HG02884 (cell line): ENCODE measurements around the gene UNC50.
"Not testable (repeated sequence)": the region's sequence is repeated elsewhere in the genome, so short reads cannot be mapped to it uniquely, and the experiment has no call there.

Experiments used
- ATAC-seq: cut with Tn5 transposase; IDR thresholded peaks from one replicate; pipeline ENCODE4 v1.9.1; 2021; ENCODE audit warnings: mild to moderate bottlenecking, moderate library complexity; ENCODE audit not compliant: unreplicated experiment

UNC50 gene

DNA sequence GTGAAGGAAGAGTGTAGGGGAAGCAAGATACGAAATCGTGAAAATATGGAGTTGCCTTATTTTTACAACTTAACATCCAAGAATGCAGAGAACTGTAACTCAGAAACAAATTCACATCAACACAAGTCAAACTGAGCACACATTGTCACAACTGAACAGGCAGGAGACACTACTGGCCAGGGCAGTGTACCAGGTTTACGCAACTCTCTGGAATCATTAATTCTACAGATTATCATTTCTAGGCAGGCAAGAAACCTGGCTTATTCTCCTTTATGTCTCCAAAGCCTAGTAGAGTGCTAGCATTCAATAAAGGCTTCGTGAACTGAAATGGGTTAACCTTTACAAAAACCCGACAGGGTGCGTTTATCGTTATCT is 661 bp upstream of the UNC50 start:
- no peak for ATAC-seq

DNA sequence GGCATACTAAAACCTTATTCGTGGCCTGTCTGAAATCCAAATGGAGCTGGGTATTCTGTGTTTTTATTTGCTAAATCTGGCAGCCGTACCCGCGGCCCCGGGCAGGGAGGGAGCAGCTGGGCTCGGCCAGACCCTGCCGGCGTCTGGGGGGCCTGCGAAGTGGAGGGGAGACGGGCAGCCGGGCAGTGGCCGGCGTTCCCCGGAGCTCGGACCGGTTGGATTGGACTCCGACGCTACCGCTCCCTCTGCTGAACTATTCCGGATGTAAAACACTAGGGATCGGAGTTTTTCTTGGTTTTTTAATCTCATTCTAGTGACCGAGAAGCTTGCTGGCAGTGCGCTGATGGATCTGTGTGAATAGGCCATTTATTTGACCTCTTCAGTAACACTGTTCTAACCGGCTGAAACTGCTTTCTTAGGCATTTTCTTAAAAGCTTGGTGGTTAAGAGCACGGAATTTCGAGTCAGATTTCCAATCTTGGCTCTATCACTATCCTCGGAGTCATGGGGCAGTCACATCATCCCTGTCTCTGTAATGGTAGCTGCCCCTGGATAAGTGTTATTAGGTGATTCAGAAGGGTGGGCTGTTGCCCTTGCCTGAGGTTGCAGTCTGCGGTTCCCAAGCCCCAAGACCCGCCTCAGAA is 694 bp downstream of the UNC50 start:
- no peak for ATAC-seq

DNA sequence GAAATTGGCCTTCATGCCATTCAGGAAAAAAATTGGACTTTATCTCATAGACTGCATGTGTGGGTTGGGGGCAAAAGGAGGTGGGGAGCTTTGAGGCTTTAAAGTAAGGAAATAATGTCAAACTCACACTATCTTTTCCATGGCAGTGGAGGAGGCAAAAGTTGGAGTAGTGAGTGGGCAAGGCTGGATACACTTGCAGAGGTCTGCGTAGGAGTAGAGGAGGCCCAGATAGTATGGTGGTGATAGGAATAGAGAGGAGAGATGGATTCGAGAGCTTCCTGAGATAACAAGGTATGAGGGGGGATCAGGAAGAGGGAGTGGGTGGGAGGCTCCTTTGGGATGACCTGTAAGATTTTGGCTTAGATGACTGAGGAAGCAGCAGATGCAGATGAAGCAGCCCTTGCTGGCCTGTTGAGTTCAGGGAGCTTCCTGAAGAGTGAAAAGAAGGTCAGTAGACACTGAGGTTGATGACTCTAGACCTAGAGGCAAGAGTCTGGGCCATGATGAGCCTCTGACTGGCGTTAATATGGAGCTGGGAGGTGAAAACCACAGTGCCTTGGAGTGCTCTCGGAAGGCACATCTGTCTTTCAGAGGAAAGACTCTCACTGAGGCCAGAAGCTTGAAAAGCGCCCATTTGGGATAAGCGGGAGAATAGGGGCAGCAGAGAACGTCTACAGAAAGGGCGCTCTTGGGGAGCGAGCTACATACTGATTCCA is 5.8 kb downstream of the UNC50 start:
- no peak for ATAC-seq

DNA sequence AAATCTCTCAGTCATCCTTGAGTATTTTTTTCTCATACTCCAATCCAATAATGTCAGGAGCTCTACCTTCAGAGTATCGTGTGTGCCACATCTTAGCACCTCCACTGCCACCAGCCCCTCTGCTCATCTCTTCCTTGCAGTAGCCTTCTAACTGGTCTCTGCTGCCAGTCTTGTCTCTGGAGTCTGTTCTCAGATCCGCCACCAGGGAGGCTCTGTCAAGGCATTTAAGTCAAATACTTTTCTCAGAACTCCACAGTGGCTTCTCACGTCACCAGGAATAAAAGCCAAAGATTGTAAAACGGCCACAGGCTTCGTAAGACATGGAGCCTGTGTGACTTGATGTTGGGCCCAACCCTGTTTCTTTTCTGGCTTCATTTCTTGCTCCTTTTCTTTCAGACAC is 7.1 kb downstream of the UNC50 start:
- no peak for ATAC-seq

DNA sequence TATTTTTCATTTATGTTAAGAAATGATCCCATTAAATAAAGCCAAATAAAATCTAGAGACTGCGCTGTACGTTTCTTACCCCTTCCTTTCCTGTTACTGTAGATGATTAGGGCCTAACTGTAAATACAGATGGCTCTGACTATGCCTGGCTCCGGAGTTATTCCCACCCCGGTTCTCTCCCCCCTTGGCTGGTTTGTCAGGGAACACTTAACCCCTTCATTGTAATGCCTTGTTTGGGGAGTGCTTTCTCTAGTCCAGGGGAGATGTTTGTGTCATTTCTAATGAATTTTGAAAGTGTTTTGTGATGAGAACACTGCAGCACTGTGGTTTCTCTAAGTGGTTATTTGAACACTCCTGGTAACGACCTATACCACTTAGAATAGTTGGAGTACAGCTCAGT is 8.8 kb downstream of the UNC50 start:
- ATAC-seq: no peak

DNA sequence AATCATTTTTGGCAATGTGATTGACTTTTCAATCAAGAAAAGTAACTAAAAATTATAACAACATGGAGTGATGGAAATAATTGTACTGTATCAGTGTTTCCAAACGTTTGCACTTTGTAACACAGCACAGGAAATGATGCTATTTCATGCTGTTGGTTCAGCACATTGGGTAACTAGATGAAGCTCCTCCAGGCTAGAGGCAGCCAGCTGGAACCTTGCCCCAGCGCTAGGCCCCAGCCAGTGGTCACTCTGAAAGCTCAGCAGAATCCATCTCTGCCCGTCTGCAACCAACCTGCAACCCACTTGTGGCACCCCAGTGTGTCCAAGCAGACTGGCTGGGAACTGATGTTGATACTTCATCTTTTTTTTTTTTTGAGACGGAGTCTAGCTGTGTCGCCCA is 15.3 kb downstream of the UNC50 start:
- no peak for ATAC-seq

DNA sequence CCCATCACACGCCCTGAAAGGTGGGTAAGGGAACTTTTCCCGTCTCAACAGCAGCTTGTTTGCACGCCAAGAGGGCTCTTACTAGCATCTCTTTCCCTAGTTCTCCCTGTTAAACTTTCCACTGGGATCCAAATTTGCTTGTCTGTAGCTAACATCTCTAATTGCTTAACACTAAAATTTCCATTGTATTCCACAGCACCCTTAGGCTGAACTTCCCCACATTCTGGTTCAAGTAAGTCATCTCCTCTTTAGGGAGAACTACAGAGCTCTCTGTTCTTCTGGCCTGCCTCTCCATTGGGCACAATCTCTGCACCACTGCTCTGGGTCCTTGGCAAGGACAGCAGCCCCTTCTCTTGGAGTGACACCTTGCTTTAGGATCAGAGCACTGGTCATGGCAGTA is 24.0 kb downstream of the UNC50 start:
- no peak for ATAC-seq

DNA sequence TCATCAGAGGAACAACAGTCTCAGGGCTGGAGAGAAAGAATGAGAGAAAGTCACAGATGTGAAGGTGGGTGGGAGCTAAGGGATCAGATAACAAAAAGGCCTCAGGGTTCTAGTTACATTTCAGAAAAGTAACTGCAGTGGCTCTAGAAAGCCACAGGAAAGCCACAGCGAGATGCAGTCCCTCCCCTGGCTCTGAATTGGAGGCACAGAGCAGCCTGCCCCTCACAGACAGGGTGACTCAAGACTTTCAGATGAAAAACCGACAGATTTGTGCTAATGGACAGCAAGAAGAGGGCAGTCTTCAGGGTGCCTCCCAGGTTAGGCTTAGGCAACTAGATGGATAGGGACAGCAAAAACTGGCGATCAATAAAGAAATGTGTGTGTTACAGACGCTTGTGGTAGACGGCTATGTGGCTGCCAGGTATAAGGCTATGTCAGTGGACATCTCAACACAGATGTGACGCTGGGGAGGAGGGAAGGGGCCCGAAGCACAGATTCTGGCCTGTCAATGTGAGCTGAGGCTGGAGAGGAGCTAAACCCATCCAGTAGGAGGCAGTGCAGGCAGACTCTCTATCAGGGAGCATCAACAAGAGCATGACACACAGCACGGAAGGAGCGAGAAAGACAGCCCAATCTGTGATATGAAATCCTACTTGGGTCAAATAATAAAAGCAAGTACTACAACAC is 26.2 kb downstream of the UNC50 start:
- ATAC-seq: no peak

DNA sequence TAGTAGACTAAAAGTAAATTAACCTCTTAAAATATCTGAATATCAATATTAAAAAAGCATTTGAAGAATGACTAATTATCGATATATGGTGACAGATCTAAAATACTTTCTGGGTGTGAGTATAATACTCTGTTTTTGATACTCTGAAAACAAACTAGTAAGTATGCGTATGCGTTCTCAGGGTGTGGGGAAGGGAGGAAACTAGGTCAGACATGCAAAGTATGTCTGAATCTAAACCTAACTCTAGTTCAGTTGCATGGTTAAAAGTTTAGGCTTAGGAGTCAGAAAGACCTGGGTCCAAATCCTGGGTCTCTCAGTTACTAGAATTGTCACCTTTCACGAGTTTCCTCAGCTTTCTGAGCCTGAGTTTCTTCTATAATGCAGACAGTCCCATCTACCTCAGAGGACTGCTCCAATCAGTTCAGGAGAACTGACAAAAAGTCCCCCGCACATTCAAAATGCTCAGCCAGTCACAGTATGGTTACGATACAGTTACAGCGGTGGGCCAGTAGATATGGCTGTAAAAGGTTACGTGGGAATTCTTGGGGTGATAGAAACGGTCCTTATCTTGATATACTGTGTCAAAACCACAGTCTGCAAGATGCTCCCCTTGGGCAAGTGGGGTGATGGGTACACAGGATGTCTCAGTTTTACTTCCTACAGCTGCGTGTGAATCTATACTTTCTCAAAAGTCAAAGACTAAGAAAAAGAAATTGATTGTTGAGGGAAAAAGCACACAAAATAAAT is 29.2 kb downstream of the UNC50 start:
- peak; percentile 59 for ATAC-seq

DNA sequence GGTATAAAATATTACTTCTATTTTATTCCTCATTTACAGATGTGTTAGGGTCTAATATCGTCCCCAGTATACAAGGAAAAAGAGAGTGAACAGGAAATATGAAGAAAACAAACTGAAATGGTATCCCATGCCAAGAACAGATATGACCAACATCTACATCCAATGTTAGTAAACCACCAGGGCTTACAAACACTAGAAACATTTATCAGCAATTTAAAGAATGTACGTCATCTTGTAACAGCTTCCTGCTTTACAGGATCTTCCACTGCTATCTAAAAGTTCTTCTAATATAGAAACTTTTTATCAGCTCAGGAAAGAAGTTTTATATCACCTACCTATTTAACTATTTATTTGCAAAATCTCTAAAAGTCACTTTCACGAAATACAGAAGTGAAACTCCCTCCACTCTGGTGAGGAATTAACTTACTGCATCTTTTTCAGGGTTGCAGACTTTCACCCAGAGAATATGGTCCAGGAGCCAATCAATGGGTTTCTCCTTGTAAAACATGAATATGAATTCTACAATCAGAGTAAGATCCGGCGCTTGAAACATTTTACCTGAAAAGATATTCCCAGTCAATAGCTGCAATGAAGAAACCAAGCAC is 35.2 kb downstream of the UNC50 start:
- no peak for ATAC-seq

DNA sequence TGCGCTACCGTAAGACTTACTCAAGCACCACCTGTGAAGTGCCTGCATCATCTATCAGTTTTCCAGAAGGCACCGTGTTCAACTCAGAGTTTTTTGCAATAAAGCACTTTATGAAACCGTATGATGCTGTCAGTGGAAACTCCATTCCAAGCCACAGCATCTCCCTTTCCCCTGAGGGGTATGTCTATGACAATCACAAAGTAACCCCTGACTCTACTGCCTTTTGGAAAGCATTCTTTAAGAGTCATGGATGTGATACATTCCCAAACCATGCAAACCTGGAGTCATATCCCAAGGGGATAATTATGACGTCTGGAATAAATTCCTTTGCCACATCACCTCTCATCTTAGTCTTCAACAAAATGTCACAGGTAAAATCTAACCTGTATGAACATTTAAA is 39.2 kb downstream of the UNC50 start:
- no peak for ATAC-seq

DNA sequence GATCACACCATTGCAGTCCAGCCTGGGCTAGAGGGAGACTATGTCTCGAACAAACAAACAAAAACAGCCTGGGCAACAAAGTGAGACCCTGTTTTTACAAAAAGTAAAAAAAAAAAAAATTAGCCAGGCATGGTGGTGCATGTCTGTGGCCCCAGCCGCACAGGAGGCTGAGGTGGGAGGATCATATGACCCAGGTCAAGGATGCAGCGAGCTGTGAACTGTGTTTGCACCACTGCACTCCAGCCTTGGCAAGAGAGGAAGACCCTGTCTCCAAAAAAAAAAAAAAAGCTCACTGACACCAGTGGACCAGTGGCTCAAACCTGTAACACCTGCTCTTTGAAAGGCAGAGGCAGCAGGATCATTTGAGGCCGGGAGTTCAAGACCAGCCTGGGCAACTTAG is 40.1 kb downstream of the UNC50 start:
- ATAC-seq: no peak

DNA sequence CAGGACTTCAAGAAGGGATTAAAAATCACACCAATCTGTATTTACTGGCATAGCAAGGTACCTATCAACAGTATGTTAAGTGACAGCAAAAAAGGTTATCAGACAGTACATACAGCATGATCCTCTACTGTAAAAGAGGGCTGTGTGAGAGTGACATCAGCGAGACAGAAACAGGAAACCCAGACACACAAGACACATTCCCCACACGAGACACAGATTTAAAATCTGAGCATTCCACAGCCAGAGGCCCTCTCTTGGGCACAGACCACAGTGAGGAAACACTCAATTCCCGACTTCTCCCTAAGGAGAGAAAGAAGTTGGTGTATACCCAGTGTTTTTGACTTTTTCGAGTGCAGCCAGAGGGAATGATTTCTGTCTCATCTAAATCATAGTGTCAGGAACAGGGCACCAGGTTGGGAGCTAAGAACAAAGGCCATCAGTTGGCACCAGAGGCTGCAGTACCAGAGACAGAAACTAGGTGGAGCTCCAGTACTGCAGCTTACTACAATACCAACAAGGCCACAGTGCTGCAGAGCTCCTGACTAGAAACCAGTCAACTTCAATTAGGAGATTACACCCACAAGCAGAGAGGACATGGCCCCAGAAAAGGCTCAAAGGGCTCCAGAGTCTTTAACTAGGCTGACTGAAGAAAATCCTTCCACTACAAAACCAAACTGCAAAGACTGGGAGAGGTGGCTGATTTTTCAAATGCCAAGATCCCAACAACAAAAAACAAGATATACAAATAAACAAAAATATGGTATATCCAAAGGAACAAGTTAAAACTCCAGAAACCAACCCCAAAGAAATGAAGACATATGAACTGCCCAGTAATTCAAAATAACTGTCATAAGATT is 41.0 kb downstream of the UNC50 start:
- no peak for ATAC-seq

DNA sequence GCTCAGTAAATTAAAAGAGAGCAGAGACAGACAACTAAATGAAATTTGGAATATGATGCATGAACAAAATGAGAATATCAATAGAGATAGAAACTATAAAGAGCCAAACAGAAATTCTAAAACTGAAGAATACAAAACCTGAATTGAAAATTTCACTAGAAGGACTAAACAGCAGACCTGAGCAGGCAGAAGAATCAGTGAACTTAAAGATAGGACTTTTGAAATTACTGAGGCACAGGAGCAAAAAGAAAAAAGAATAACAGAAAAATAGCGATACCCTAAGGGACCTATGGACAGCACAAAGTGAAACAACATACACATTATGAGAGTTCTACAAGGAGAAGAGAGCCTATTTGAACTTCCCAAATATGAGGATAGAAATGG is 41.6 kb downstream of the UNC50 start:
- ATAC-seq: no peak

DNA sequence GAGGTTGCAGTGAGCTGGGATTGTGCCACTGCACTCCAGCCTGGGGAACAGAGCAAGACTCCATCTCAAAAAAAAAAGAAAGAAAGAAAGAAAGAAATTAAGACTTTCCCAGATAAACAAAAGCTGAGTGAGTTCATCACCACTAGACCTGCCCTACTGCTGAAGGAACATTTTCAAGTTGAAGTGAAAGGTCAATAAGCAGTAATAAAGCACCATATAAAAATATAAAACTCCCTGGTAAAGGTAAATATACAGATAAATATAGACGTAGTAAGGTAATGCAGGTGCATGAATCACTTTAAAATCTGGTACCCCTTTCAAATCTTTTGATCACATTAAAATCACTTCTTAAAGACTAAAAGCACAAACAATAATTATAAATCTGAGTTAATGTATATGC is 42.6 kb downstream of the UNC50 start:
- no peak for ATAC-seq

DNA sequence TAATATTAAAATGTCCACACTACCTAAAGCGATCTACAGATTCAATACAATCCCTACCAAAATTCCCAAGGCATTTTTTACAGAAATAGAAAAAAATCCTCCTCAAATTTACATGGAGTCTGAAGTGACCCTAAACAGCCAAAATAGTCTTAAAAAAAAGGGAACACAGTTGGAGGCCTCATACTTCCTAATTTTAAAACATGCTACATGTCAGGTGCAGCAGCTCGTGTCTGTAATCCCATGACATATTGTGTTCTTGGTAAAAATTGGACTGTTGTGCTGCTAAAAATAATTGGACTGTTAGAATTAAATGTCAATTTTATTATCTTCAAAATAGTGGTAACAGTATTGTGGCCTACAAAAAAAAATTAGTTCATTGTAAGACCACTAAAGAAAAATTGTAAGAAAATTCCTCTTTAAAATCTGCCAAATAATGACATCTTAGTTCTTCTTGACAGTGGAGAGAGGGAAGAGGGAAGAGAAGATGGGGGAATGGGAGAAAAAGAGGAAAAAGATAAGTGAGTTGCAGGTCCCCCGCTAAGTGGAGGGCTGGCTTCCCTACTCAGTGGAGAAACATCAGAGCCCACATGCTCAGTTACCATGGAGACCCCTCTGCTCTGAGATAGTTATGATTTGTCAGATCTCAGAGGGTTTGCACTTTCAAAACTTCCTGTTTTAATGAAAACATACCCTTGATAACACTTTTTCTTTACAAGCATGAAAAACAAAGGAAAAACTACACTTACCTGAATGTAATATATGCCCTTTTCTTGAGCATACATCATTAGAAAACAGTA is 46.5 kb downstream of the UNC50 start:
- ATAC-seq: no peak

DNA sequence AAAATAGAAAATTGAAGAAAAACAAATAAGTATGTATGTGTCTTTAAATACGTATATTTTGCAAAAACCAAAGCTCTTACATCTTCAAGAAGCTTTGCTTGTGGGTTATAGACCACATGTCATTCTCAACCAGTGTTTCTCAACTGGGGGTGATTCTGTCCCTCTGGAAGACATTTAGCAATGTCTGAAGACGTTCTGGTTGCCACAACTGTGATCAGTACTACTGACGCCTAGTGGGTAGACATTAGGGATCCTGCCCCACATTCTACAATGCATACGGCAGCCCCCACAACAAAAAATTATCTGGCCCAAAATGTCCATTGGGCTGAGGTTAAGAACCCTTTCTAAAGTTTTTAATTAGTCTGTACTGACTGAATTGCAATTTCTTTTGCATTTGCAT is 48.4 kb downstream of the UNC50 start:
- no peak for ATAC-seq

DNA sequence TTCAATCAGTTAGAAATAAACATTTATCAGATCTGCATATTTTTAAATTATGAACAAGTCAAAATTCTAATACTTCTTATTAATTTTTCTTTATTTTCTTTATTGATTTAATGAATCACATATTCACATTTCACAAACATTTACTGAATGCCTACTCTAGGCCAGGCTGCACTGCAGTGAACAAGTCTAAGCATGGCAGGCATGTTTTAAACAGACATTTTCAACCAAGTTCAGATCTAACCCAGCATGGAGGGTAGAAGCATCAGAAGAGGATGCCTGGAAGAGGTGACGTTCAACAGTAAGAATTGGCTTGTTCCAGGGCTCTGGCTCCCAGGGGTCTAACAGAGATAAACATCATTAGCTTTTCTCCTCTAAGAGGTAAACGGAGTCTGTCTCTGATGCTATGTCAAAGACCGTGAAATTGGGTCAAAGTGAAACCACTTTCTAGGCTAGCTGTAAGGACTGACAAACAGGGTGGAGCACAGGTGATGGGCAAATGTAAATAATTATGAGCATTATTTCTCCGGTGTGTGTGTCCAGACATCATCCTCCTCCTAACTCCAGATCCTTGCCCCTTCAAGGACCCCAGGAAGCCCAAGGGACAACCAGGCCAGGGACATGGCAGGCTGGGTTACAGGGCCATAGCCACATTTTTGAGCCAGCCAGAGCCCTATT is 50.6 kb downstream of the UNC50 start:
- ATAC-seq: no peak

DNA sequence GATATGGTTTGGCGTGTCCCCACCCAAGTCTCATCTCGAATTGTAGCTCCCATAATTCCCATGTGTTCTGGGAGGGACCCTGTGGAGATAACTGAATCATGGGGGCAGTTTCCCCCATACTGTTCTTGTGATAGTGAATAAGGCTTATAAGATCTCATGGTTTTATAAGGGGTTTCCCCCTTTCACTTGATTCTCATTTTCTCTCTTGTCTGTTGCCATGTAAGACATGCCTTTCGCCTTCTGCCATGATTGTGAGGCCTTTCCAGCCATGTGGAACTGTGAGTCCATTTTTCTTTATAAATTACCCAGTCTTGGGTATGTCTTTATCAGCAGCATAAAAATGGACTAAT is 51.1 kb downstream of the UNC50 start:
- ATAC-seq: not testable (repeated sequence)
